Measurements from ENCODE around the gene AGBL4.
"Not testable (repeated sequence)": the region's sequence is repeated elsewhere in the genome, so short reads cannot be mapped to it uniquely, and the experiment has no call there.

AGBL4 gene

DNA sequence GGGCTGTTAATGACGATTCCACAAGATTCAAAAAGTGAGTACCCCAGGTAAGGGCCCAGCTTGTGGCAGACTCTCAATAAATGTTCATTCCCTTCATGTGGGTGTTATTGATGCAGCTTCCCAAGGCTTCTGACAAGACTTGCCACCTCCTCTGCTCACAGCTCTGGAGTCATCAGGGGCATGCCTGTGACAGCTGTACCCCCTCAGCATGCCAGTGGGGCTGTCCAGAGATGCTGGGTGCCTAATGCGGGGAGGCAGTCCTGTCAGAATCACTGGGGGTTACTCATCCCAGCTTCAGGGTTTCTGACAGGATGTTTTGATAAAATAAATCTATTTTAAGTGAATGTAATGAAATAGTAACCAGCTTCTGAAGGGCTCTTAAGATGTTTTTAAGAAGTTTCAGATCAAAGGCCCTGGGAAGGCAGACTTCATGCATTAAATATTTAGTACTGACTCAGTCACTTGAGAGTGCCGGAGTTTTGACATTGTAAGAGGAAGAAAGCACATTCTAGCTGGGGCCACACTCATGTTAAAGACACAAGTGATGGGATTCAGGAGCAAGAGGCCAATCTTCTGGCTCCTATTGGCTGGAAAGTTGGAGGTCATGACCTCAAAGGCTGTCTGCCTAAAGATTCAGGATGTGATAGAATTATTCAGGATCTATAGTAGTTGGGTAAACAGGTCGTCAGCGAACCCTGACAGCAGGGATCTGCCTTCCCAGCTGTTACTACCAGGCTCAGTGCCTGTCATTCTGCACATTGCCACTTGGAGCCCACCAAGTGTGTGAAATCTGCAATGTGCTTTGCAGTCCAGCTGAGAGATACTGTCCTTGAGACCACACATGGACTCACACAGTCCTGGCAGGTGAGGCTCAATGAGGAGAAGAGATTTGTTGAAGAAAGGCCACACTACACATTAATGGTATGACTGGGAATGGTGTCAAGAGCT lies 1007.5 kb downstream of the AGBL4 start:
- H3K27ac ChIP-seq: no peak overlapping the region
- TF ChIP-seq Cebpa-rat (IDR thresholded peaks at IDR 0.05): no peak

DNA sequence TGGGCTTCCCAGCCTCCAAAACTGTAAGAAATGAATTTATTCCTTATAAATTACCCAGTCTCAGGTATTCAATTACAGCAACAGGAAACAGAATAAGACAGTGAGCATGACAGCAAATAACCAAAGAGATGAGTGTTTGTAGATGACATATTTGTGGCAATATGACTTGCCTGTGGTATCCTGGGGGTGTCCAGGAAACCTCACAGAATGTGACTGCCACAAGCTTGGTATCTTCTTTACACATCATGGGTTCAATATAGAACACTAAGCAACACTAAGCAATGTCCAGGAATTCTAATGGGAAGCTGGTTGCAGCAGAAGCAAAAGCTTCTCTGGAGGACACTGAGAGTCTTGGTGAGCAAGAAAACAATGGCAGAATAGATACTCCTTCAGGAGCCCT lies 1010.7 kb downstream of the AGBL4 start:
- Histone ChIP-seq H3K9me3 (no peaks in the 10 kb centered on the region), H4K20me1 (no peaks in the 10 kb centered on the region), H3K4me1 (no peaks in the 10 kb centered on the region), H3K4me3 (no peak overlapping the region), H3K27ac (no peak overlapping the region), H3K36me3 (no peaks in the 10 kb centered on the region), H3K9ac (no peak overlapping the region), H3K27me3 (no peaks in the 10 kb centered on the region), H3K4me2 (no peak overlapping the region)
- TF ChIP-seq Cebpa-rat (IDR thresholded peaks at IDR 0.05): no peak

More for the DNA sequence above, 1007.5 kb downstream of the AGBL4 start:
- no peaks in the 10 kb centered on the region for H3K4me1 ChIP-seq
- H3K4me2 ChIP-seq: no peak overlapping the region
- no peaks in the 10 kb centered on the region for H3K36me3 ChIP-seq
- H3K27me3 ChIP-seq: no peaks in the 10 kb centered on the region
- H3K9me3 ChIP-seq: no peaks in the 10 kb centered on the region
- no peak overlapping the region for H3K9ac ChIP-seq
- no peak overlapping the region for H3K4me3 ChIP-seq
- H4K20me1 ChIP-seq: no peaks in the 10 kb centered on the region

DNA sequence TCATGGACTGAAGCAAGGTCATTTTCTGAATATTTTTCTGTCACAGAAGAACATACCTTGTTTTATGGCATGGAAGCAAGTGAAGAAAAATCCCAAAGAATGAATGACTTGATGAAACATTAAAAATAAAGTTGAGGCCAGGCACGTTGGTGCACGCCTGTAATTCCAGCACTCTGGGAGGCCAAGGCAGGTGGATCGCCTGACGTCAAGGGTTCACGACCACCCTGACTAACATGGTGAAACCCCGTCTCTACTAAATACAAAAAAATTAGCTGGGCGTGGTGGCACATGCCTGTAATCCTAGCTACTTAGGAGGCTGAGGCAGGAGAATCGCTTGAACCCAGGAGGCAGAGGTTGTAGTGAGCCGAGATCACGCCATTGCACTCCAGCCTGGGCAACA lies 1020.8 kb downstream of the AGBL4 start:
- H3K36me3 ChIP-seq, H3K9me3 ChIP-seq, H3K27ac ChIP-seq, H4K20me1 ChIP-seq, H3K9ac ChIP-seq, H3K4me2 ChIP-seq, H3K4me1 ChIP-seq, H3K27me3 ChIP-seq, H3K4me3 ChIP-seq: not testable (repeated sequence)

DNA sequence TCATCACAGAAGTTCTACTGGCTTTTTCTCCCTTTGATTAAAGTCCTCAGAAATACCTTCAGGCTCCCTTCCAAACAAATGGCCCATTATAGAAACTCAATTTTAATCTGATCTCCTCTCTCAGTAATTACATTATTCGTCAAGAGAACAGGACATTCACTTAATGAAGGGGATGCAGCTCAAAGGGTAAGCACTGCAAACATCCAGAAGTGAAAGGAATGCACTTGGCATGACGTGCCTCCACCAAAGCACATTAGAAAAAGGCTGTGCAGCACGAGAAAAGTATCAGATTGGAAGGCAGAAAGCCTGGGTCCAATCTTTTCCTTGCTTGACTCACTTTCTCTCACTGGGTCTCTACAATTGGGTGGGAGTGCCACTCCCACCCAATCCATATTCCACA lies 1024.4 kb downstream of the AGBL4 start:
- Histone ChIP-seq H3K27me3 (no peaks in the 10 kb centered on the region), H3K9me3 (no peaks in the 10 kb centered on the region), H3K4me2 (no peak overlapping the region), H3K4me1 (no peaks in the 10 kb centered on the region), H3K9ac (no peak overlapping the region), H3K27ac (no peak overlapping the region), H3K4me3 (no peak overlapping the region), H3K36me3 (no peaks in the 10 kb centered on the region), H4K20me1 (no peaks in the 10 kb centered on the region)
- TF ChIP-seq Cebpa-rat (IDR thresholded peaks at IDR 0.05): no peak

DNA sequence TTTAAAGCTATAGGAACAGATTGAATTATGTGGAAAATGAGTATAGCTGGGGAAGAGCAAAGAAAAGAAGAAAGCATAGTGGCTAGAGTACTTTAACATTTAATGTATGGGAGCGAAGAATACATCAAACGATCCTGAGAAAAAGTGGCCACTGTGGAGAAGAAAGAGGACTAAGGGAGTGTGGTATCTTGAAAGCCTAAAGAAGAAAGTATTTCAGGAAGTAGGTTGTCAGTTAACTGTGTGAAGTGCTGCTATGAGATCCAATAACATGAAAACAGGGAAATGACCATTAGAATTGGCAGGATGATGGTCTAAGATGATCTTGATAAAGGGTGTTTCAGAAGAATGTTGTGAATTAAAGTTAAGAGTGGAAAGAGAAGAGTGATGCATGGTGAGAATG lies 1027.4 kb downstream of the AGBL4 start:
- Histone ChIP-seq H3K27ac (no peak overlapping the region), H3K9ac (no peak overlapping the region), H3K4me2 (no peak overlapping the region), H3K4me3 (no peak overlapping the region), H4K20me1 (no peaks in the 10 kb centered on the region), H3K27me3 (no peaks in the 10 kb centered on the region), H3K36me3 (no peaks in the 10 kb centered on the region), H3K4me1 (no peaks in the 10 kb centered on the region), H3K9me3 (peaks cover 14% of the 10 kb centered on the region)
- no peak for TF ChIP-seq Cebpa-rat (IDR thresholded peaks at IDR 0.05)

DNA sequence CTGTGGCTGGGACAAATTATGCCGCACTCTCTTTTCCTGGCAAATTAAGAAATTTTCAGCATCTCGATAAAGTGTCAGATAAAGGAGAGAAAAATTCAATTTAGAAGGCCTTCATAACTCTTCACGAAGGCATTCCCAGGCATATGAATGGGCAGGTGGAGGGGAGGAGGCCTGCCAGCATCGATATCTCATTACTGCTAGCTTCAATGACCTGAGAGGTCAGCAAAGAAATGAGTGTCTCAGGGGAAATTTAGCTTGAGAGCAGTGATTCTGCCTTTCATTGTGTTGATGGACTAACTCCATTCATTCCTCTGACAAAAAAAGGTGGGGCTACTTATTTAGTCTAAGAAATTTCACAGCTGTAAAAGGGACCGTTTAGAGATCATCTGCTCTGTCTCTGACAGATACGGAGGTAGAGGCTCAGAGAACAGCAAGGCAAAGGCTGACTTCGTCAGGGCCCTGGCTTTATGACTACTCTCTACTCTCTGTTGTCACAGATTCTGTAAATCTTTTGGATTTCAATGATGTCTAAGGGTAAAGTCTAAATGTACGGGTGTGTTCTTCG lies 1035.0 kb downstream of the AGBL4 start:
- no peak overlapping the region for H3K27ac ChIP-seq
- H3K9me3 ChIP-seq: peaks cover 17% of the 10 kb centered on the region
- H3K4me2 ChIP-seq: no peak overlapping the region
- H4K20me1 ChIP-seq: no peaks in the 10 kb centered on the region
- H3K4me3 ChIP-seq: no peak overlapping the region
- H3K36me3 ChIP-seq: no peaks in the 10 kb centered on the region
- no peak for TF ChIP-seq Cebpa-rat (IDR thresholded peaks at IDR 0.05)
- H3K4me1 ChIP-seq: no peaks in the 10 kb centered on the region
- no peak overlapping the region for H3K9ac ChIP-seq
- no peaks in the 10 kb centered on the region for H3K27me3 ChIP-seq

DNA sequence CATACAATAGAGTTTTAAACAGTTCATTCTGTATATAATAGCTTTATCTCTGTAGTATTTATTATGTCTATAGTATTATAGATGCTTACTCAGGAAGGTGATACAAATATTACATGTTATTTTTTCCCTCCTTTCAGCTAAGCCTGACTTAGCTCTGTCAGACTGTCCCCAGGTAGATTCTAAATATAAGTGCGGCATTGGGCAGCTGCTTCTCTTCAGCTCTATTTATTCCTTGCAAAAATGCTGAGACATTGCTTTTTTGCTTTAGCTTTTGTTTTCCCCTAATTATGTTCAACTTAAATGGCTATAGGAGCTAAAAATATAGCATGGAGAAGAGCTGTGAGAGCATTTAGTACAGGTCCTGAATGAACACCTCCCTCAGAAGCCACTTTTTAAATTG lies 1043.8 kb downstream of the AGBL4 start:
- H3K4me1 ChIP-seq: no peaks in the 10 kb centered on the region
- H4K20me1 ChIP-seq: no peaks in the 10 kb centered on the region
- no peak overlapping the region for H3K4me3 ChIP-seq
- H3K9ac ChIP-seq: no peak overlapping the region
- no peaks in the 10 kb centered on the region for H3K27me3 ChIP-seq
- H3K36me3 ChIP-seq: no peaks in the 10 kb centered on the region
- no peak overlapping the region for H3K27ac ChIP-seq
- no peaks in the 10 kb centered on the region for H3K9me3 ChIP-seq
- no peak for TF ChIP-seq Cebpa-rat (IDR thresholded peaks at IDR 0.05)
- no peak overlapping the region for H3K4me2 ChIP-seq

DNA sequence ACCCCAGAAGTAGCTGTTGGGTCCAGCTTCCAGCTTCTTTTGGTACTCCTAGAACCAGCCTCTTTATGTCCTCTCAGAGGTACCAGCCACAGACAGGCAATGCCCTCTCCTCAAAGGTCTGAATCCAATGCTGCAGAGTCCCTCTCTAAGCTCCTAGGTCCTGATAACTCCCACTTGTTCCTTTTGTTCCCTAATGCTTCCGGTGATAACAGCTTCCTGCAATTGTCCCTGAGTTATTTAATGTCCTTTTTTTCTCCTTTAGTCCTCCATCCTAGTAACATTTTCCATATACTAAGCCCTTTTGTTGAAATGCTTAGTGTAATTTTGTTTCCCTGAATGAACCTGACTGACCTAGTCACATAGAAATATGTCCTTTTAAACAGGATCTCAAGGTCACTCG lies 1045.3 kb downstream of the AGBL4 start:
- H4K20me1 ChIP-seq: no peaks in the 10 kb centered on the region
- no peak overlapping the region for H3K27ac ChIP-seq
- H3K36me3 ChIP-seq: no peaks in the 10 kb centered on the region
- no peak for TF ChIP-seq Cebpa-rat (IDR thresholded peaks at IDR 0.05)
- H3K27me3 ChIP-seq: no peaks in the 10 kb centered on the region
- H3K4me3 ChIP-seq: no peak overlapping the region
- no peak overlapping the region for H3K9ac ChIP-seq
- H3K4me1 ChIP-seq: no peaks in the 10 kb centered on the region
- no peak overlapping the region for H3K4me2 ChIP-seq
- H3K9me3 ChIP-seq: no peaks in the 10 kb centered on the region

DNA sequence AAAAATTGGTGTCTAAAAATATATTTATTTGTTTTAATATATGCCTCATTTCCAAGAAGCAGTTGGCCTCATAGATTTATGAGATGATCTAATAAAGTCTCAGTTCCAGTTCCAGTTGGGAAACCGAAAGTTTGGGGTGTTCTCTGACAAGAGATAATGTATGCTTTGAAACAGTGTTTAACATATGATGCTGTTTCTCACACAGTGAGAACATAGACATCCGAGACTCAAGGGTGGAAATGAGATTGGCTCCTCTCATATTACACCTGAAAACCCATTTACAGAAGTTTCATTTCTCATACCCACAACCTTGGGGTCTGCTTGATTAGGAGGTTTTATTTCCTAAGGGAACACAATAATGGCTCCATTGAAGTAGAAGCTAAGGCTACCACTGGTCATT lies 1046.5 kb downstream of the AGBL4 start:
- no peak for TF ChIP-seq Cebpa-rat (IDR thresholded peaks at IDR 0.05)
- no peaks in the 10 kb centered on the region for H3K4me1 ChIP-seq
- H3K9me3 ChIP-seq: no peaks in the 10 kb centered on the region
- H3K27me3 ChIP-seq: no peaks in the 10 kb centered on the region
- H4K20me1 ChIP-seq: no peaks in the 10 kb centered on the region
- H3K36me3 ChIP-seq: no peaks in the 10 kb centered on the region
- no peak overlapping the region for H3K4me2 ChIP-seq
- H3K4me3 ChIP-seq: no peak overlapping the region
- H3K27ac ChIP-seq: no peak overlapping the region
- H3K9ac ChIP-seq: no peak overlapping the region

DNA sequence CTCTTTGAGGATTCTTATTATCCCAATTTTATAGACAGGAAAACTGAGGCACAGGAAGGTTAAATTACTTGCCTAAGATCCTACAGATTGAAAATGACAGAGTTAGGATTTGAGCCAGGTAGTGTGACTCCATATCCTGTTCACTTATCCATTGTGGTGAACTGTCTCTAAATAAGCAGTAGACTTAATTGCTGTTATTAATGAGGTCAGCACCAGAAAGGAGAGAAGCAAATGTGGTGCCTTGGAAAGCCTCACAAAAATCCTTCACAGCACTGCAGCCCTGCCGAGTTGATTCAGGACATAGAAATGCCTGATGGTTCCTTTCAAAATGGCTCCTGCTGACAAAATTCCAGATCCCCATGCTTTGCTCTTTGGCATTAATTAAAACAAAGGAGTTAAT lies 1053.8 kb downstream of the AGBL4 start:
- Histone ChIP-seq H3K9ac (no peak overlapping the region), H3K4me3 (no peak overlapping the region), H3K27ac (no peak overlapping the region), H4K20me1 (no peaks in the 10 kb centered on the region), H3K27me3 (no peaks in the 10 kb centered on the region), H3K4me1 (no peaks in the 10 kb centered on the region), H3K9me3 (no peaks in the 10 kb centered on the region), H3K36me3 (no peaks in the 10 kb centered on the region), H3K4me2 (no peak overlapping the region)
- TF ChIP-seq Cebpa-rat (IDR thresholded peaks at IDR 0.05): no peak

Data from BLaER1 (cell line).